Measurements from ENCODE around the gene AQP3. TPM values are rescaled to one million over a fixed set of nuclear protein-coding genes. Genes with fewer than 3 reads are reported as not detected.
A peak's percentile ranks its signal among the peaks of the same experiment; 100 is the strongest.

The AQP3 gene
- total RNA-seq, 1 donor = 0.72 TPM

- H3K4me1 ChIP-seq (ENCODE audit: insufficient read depth, low read length) = peaks cover 13% of the 10 kb centered on the region
- no peak overlapping the region for H3K27ac ChIP-seq (ENCODE audit: low read depth, low read length)
- no peak overlapping the region for H3K4me3 ChIP-seq (ENCODE audit: insufficient read depth, low read length)
- peaks cover 28% of the 10 kb centered on the region for H3K79me2 ChIP-seq (ENCODE audit: insufficient read depth, low read length)
- DNase-seq (ENCODE audit: insufficient read length, low spot score, missing footprints) = peak; percentile 54
- H3K9me3 ChIP-seq (ENCODE audit: low read depth, low read length) = no peaks in the 10 kb centered on the region
- H4K20me1 ChIP-seq (ENCODE audit: insufficient read depth, low read length) = peaks cover 10% of the 10 kb centered on the region
- no peak for TF ChIP-seq CTCF (IDR thresholded peaks at IDR 0.05; ENCODE audit: extremely low read depth, low read depth, low read length)
- H3K36me3 ChIP-seq (ENCODE audit: insufficient read depth, low read length) = peaks cover 79% of the 10 kb centered on the region
- no peak overlapping the region for H3K4me2 ChIP-seq (ENCODE audit: insufficient read depth, low read length)
- H3K27me3 ChIP-seq (ENCODE audit: insufficient read depth, low read length) = no peaks in the 10 kb centered on the region
- no peak overlapping the region for H2AFZ ChIP-seq (ENCODE audit: low read length)
Measured at GRCh38 chr9:33468797-33469621, 21.6 kb upstream of the AQP3 start.

- Histone ChIP-seq H2AFZ (ENCODE audit: low read length) (no peak overlapping the region), H3K27me3 (ENCODE audit: insufficient read depth, low read length) (no peaks in the 10 kb centered on the region), H3K4me2 (ENCODE audit: insufficient read depth, low read length) (no peak overlapping the region), H3K79me2 (ENCODE audit: insufficient read depth, low read length) (peaks cover 24% of the 10 kb centered on the region), H3K27ac (ENCODE audit: low read depth, low read length) (no peak overlapping the region), H4K20me1 (ENCODE audit: insufficient read depth, low read length) (peaks cover 10% of the 10 kb centered on the region), H3K4me1 (ENCODE audit: insufficient read depth, low read length) (peaks cover 13% of the 10 kb centered on the region), H3K36me3 (ENCODE audit: insufficient read depth, low read length) (peaks cover 85% of the 10 kb centered on the region), H3K9me3 (ENCODE audit: low read depth, low read length) (no peaks in the 10 kb centered on the region), H3K4me3 (ENCODE audit: insufficient read depth, low read length) (no peak overlapping the region)
- peak; percentile 58 for DNase-seq (ENCODE audit: insufficient read length, low spot score, missing footprints)
- TF ChIP-seq CTCF (IDR thresholded peaks at IDR 0.05; ENCODE audit: extremely low read depth, low read depth, low read length) = no peak
Measured at GRCh38 chr9:33468215-33468730, 20.9 kb upstream of the AQP3 start.

- Histone ChIP-seq H3K9me3 (ENCODE audit: low read depth, low read length) (no peaks in the 10 kb centered on the region), H2AFZ (ENCODE audit: low read length) (no peak overlapping the region), H3K4me3 (ENCODE audit: insufficient read depth, low read length) (no peak overlapping the region), H3K27me3 (ENCODE audit: insufficient read depth, low read length) (no peaks in the 10 kb centered on the region), H4K20me1 (ENCODE audit: insufficient read depth, low read length) (peaks cover 11% of the 10 kb centered on the region), H3K79me2 (ENCODE audit: insufficient read depth, low read length) (peaks cover 17% of the 10 kb centered on the region), H3K4me1 (ENCODE audit: insufficient read depth, low read length) (peaks cover 9% of the 10 kb centered on the region), H3K27ac (ENCODE audit: low read depth, low read length) (no peak overlapping the region), H3K4me2 (ENCODE audit: insufficient read depth, low read length) (no peak overlapping the region), H3K36me3 (ENCODE audit: insufficient read depth, low read length) (peaks cover 91% of the 10 kb centered on the region)
- TF ChIP-seq CTCF (IDR thresholded peaks at IDR 0.05; ENCODE audit: extremely low read depth, low read depth, low read length) = no peak
- DNase-seq (ENCODE audit: insufficient read length, low spot score, missing footprints) = peak; percentile 27
Measured at GRCh38 chr9:33467526-33467925, 20.1 kb upstream of the AQP3 start.

Data from osteoblast (primary cell).